ENCODE results near the gene SMURF2.

Gene SMURF2

GRCh38 chr17:64702815-64703214, 40.7 kb upstream of the SMURF2 start:
- Histone ChIP-seq H2AFZ (no peak overlapping the region), H3K4me1 (peaks cover 7% of the 10 kb centered on the region), H3K27me3 (ENCODE audit: control insufficient read depth, insufficient read depth, low read length) (no peaks in the 10 kb centered on the region), H3K9ac (no peak overlapping the region), H3K4me2 (ENCODE audit: low read length) (no peak overlapping the region), H3K9me3 (ENCODE audit: control insufficient read depth, low read length) (no peaks in the 10 kb centered on the region), H3K36me3 (ENCODE audit: control insufficient read depth, insufficient read depth, low read length) (no peaks in the 10 kb centered on the region), H3K79me2 (no peaks in the 10 kb centered on the region), H3K27ac (no peak overlapping the region), H3K4me3 (ENCODE audit: low read depth, low read length) (no peak overlapping the region)
- TF ChIP-seq CTCF (IDR thresholded peaks at IDR 0.05) = no peak

- H3K27ac ChIP-seq = no peak overlapping the region
- H3K79me2 ChIP-seq = no peaks in the 10 kb centered on the region
- no peak overlapping the region for H2AFZ ChIP-seq
- TF ChIP-seq CTCF (IDR thresholded peaks at IDR 0.05) = no peak
- no peaks in the 10 kb centered on the region for H3K27me3 ChIP-seq (ENCODE audit: control insufficient read depth, insufficient read depth, low read length)
- H3K4me1 ChIP-seq = no peaks in the 10 kb centered on the region
- no peak overlapping the region for H3K4me2 ChIP-seq (ENCODE audit: low read length)
- H3K4me3 ChIP-seq (ENCODE audit: low read depth, low read length) = no peak overlapping the region
- no peaks in the 10 kb centered on the region for H3K9me3 ChIP-seq (ENCODE audit: control insufficient read depth, low read length)
- H3K36me3 ChIP-seq (ENCODE audit: control insufficient read depth, insufficient read depth, low read length) = no peaks in the 10 kb centered on the region
- no peak overlapping the region for H3K9ac ChIP-seq
Observed at GRCh38 chr17:64698725-64699124, 36.6 kb upstream of the SMURF2 start.

GRCh38 chr17:64694207-64694606, 32.1 kb upstream of the SMURF2 start:
- H2AFZ ChIP-seq = no peak overlapping the region

GRCh38 chr17:64692187-64692586, 30.1 kb upstream of the SMURF2 start:
- no peaks in the 10 kb centered on the region for H3K79me2 ChIP-seq
- H3K9ac ChIP-seq = no peak overlapping the region
- no peak overlapping the region for H2AFZ ChIP-seq
- H3K27ac ChIP-seq = no peak overlapping the region
- H3K4me3 ChIP-seq (ENCODE audit: low read depth, low read length) = no peak overlapping the region
- no peak overlapping the region for H3K4me2 ChIP-seq (ENCODE audit: low read length)
- no peaks in the 10 kb centered on the region for H3K4me1 ChIP-seq
- TF ChIP-seq CTCF (IDR thresholded peaks at IDR 0.05) = no peak
- no peaks in the 10 kb centered on the region for H3K36me3 ChIP-seq (ENCODE audit: control insufficient read depth, insufficient read depth, low read length)
- H3K27me3 ChIP-seq (ENCODE audit: control insufficient read depth, insufficient read depth, low read length) = no peaks in the 10 kb centered on the region
- no peaks in the 10 kb centered on the region for H3K9me3 ChIP-seq (ENCODE audit: control insufficient read depth, low read length)

More at GRCh38 chr17:64694207-64694606, 32.1 kb upstream of the SMURF2 start:
- Histone ChIP-seq H3K36me3 (ENCODE audit: control insufficient read depth, insufficient read depth, low read length) (no peaks in the 10 kb centered on the region), H3K9ac (no peak overlapping the region), H3K27me3 (ENCODE audit: control insufficient read depth, insufficient read depth, low read length) (no peaks in the 10 kb centered on the region), H3K9me3 (ENCODE audit: control insufficient read depth, low read length) (no peaks in the 10 kb centered on the region), H3K79me2 (no peaks in the 10 kb centered on the region), H3K4me3 (ENCODE audit: low read depth, low read length) (no peak overlapping the region), H3K27ac (no peak overlapping the region), H3K4me2 (ENCODE audit: low read length) (no peak overlapping the region), H3K4me1 (no peaks in the 10 kb centered on the region)
- no peak for TF ChIP-seq CTCF (IDR thresholded peaks at IDR 0.05)

GRCh38 chr17:64689106-64689505, 27.0 kb upstream of the SMURF2 start:
- Histone ChIP-seq H3K4me2 (ENCODE audit: low read length) (no peak overlapping the region), H3K9me3 (ENCODE audit: control insufficient read depth, low read length) (no peaks in the 10 kb centered on the region), H3K36me3 (ENCODE audit: control insufficient read depth, insufficient read depth, low read length) (no peaks in the 10 kb centered on the region), H3K4me3 (ENCODE audit: low read depth, low read length) (no peak overlapping the region), H3K9ac (no peak overlapping the region), H3K27ac (no peak overlapping the region), H3K79me2 (no peaks in the 10 kb centered on the region), H3K4me1 (no peaks in the 10 kb centered on the region), H2AFZ (no peak overlapping the region), H3K27me3 (ENCODE audit: control insufficient read depth, insufficient read depth, low read length) (no peaks in the 10 kb centered on the region)
- no peak for TF ChIP-seq CTCF (IDR thresholded peaks at IDR 0.05)

Measured in parathyroid adenoma (tissue), 2 donors.